PFSK-1 (cell line): ENCODE data around the gene ST6GALNAC1.

Source experiments
- FOXP2 ChIP-seq: optimal IDR thresholded peaks from 2 replicates; pipeline ENCODE3; 2011; ENCODE audit warnings: borderline replicate concordance, control low read depth, inconsistent platforms; ENCODE audit not compliant: insufficient read depth; ENCODE audit errors: extremely low read length, extremely low read depth
- POLR2AphosphoS5 ChIP-seq: IDR thresholded peaks from 2 replicates; pipeline ENCODE4 v1.6.1; 2012; ENCODE audit warnings: low read depth, mild to moderate bottlenecking, control low read depth, low read length, moderate library complexity
- SIN3A ChIP-seq: IDR thresholded peaks from 2 replicates; pipeline ENCODE4 v1.6.1; 2012; ENCODE audit warnings: mild to moderate bottlenecking, low read length, moderate library complexity, borderline replicate concordance; ENCODE audit not compliant: insufficient read depth
- TAF1 ChIP-seq: IDR thresholded peaks from 2 replicates; pipeline ENCODE4 v1.6.1; 2012; ENCODE audit warnings: low read length, control low read depth, borderline replicate concordance; ENCODE audit not compliant: insufficient read depth
- TF ChIP-seq, protein P1 (sequence below), 2 experiments: IDR thresholded peaks; 2 replicates each; pipeline versions ENCODE4 v1.6.1 to v1.8.0; 2011 to 2012; ENCODE audit warnings: low read depth in 2 of 2, low read length in 2 of 2, control low read depth in 1 of 2, inconsistent platforms in 1 of 2, mild to moderate bottlenecking in 1 of 2, moderate library complexity in 1 of 2; ENCODE audit not compliant: insufficient read depth in 1 of 2

ST6GALNAC1 gene

DNA sequence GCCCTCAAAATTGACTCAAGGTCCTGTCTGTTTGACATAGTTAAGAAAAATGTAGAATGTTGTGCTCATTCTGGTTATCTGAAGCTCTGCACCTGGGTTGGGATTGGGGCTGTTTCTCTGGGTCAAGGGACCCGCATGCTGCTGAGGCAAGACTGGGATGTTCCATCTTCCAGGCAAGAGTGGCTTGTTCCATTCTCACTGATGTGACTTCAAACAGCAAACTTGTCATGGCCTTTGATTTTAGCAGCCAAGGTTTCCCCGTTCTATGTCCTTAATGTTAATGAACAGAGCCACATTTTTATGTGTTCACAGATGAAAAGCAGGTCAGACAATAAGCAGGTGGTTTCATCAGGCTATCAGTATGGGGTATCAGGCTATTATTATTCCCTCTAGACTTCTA is 25.7 kb downstream of the ST6GALNAC1 start:
- no peak for TF ChIP-seq TAF1

DNA sequence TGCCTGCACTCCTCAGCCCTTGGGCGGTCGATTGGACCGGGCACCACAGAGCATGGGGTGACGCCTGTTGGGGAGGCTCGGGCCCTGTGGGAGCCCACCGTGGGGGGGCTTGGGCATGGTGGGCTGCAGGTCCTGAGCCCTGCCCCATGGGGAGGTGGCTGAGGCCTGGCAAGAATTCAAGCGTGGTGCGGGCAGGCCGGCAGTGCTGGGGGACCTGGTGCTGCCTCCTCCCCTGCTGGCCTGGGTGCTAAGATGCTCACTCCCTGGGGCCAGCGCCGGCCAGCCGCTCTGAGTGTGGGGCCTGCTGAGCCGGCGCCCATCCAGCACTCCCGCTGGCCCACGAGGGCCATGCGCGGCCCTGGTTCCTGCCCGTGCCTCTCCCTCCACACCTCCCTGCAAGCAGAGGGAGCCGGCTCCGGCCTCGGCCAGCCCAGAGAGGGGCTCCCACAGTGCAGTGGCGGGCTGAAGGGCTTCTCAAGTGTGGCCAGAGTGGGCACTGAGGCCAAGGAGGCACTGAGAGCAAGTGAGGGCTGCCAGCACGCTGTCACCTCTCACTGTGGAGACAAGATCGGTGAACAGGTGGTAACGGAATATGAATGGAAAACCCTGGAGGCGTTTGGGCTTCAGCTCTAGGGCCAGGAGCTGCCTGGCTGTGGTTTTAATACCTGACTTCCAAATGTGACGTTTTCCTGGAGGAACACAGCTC is 28.5 kb downstream of the ST6GALNAC1 start:
- no peak for TF ChIP-seq TAF1
- TF ChIP-seq FOXP2, result no peak
- no peak for TF ChIP-seq POLR2AphosphoS5
- no peak for TF ChIP-seq SIN3A
- TF ChIP-seq, protein P1, sequence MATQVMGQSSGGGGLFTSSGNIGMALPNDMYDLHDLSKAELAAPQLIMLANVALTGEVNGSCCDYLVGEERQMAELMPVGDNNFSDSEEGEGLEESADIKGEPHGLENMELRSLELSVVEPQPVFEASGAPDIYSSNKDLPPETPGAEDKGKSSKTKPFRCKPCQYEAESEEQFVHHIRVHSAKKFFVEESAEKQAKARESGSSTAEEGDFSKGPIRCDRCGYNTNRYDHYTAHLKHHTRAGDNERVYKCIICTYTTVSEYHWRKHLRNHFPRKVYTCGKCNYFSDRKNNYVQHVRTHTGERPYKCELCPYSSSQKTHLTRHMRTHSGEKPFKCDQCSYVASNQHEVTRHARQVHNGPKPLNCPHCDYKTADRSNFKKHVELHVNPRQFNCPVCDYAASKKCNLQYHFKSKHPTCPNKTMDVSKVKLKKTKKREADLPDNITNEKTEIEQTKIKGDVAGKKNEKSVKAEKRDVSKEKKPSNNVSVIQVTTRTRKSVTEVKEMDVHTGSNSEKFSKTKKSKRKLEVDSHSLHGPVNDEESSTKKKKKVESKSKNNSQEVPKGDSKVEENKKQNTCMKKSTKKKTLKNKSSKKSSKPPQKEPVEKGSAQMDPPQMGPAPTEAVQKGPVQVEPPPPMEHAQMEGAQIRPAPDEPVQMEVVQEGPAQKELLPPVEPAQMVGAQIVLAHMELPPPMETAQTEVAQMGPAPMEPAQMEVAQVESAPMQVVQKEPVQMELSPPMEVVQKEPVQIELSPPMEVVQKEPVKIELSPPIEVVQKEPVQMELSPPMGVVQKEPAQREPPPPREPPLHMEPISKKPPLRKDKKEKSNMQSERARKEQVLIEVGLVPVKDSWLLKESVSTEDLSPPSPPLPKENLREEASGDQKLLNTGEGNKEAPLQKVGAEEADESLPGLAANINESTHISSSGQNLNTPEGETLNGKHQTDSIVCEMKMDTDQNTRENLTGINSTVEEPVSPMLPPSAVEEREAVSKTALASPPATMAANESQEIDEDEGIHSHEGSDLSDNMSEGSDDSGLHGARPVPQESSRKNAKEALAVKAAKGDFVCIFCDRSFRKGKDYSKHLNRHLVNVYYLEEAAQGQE (IDR thresholded peaks at IDR 0.05; ENCODE audit: insufficient read depth in 1 of 2, low read depth in 2 of 2, low read length in 2 of 2), result no peak

DNA sequence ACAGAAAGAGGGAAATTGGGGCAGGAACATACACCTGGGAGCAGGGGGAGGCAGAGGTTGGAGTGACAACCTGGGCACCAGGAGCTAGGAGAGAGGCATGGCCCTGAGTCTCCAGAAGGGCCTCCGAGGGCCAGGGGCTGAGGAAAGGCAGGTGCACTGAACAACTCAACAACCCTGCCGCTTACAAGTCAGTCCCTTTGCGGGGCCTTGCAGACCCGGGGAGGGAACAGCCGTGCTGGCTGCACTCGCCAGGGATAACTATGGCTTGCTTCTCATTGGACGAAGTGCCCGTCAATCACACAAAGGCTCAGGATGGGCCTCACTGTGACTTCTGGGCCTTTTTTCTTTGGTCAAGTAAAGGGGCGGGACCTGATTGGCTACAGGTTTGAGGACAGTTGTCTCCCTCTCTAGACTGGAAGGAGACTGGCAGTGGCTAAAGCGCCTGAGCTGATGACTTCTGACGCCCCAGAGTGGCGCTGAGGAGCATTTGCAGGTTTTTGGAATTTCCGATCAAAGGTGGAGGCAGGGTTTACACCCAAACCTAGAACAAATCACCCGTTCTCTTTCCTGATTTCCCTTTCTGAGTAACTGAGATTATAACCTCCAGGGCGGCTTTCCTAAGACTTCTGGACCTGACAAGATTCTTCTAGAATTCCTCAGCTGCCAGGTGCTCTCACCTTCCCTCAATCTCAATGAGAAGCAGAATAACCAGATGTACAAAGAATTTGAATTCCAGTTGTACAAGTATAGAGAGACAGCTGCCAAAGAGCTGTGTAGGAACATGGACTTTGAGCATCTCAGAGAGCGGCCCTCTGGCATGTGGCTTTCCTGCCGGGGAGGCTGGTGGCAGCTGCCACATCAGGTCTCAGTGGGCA is 30.3 kb downstream of the ST6GALNAC1 start:
- TF ChIP-seq FOXP2, result no peak

DNA sequence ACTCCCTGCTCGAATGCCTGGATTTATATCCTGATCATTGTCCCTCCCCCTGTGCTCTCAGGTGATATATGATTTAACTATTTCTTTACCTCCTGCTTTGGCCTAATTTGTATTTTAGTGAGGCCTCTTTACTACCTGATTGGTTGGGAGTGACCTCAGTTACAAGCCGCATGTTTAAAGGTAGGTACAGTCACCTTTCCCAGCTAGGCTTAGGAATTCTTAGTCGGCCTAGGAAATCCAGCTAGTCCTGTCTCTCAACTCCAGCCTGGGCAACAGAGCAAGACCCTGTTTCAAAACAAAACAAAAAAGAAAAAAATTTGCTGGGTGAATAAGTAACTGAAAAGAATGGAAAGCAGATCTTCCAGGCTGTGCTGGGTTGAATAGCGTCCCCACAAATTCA is 31.1 kb downstream of the ST6GALNAC1 start:
- TF ChIP-seq, protein P1 (IDR thresholded peaks at IDR 0.05; ENCODE audit: insufficient read depth in 1 of 2, low read depth in 2 of 2, low read length in 2 of 2), result no peak
- TF ChIP-seq POLR2AphosphoS5, result no peak

DNA sequence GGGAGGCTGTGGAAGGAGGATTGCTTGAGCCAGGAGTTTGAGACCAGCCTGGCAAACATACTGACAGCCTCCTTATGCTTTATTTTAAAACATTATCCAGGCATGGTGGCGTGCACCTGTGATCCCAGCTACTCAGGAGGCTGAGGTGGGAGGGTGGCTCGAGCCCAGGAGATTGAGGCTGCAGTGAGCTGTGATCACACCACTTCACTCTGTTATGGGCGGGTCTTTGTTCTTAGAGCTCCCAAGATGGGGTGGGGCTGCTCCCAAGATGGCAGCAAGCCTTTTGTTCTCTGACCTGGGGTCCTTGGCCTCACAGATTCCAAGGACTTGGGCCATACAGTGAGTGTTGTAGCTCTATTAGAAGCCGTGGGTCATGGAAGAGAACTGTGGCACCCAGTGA is 31.8 kb downstream of the ST6GALNAC1 start:
- TF ChIP-seq TAF1 (no peak), SIN3A (no peak), POLR2AphosphoS5 (no peak)

DNA sequence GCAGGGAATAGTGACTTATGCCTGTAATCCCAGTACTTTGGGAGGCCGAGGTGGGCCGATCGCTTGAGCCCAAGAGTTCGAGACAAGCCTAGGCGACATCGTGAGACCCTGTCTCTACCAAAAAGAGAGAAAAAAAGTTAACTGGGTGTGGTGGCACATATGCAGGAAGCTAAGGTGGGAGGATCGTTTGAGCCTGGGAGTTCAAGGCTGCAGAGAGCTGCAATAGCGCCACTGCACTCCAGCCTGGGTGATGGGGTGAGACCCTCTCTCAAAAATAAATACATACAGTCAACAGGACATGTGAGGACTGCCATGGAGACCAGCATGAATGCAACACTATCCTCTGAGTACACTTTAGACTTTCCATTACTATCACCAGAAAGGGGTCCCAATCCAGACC is 42.5 kb downstream of the ST6GALNAC1 start:
- TF ChIP-seq SIN3A (no peak), FOXP2 (no peak), POLR2AphosphoS5 (no peak), TAF1 (no peak)
- TF ChIP-seq, protein P1 (IDR thresholded peaks at IDR 0.05; ENCODE audit: insufficient read depth in 1 of 2, low read depth in 2 of 2, low read length in 2 of 2), result no peak
